Mammary epithelial cell (primary cell): ENCODE data around the gene AEBP1.

ENCODE experiments used
- CTCF ChIP-seq, 2 donors: IDR thresholded peaks in 1 of 2; conservative IDR thresholded peaks in 1 of 2; 2 replicates each; pipeline ENCODE4 v1.5.1; 2011 to 2012; ENCODE audit warnings: inconsistent platforms in 2 of 2, low read length in 2 of 2, mild to moderate bottlenecking in 2 of 2, control low read depth in 1 of 2, low read depth in 1 of 2; ENCODE audit not compliant: insufficient read depth in 1 of 2; ENCODE audit errors: extremely low read depth in 1 of 2
- EZH2 ChIP-seq: IDR thresholded peaks from 2 replicates; pipeline ENCODE4 v1.6.1; 2012; ENCODE audit warnings: low read length, inconsistent platforms, borderline replicate concordance

- no peak for TF ChIP-seq EZH2
- TF ChIP-seq CTCF (conservative IDR thresholded peaks at IDR 0.05 in 1 of 2, IDR thresholded peaks at IDR 0.05 in 1 of 2; ENCODE audit: extremely low read depth in 1 of 2, insufficient read depth in 1 of 2, low read depth in 1 of 2, low read length in 2 of 2) = no peak
These were observed 45.7 kb downstream of the AEBP1 start for GRCh38 chr7:44149571-44150465.
